Gastrocnemius medialis (tissue), 4 donors: ENCODE measurements around the gene SLC43A2. TPM values are rescaled to one million over a fixed set of nuclear protein-coding genes. Genes with fewer than 3 reads are reported as not detected.
A peak's percentile ranks its signal among the peaks of the same experiment; 100 is the strongest.

Experiments used
- ATAC-seq, 2 donors: fragments of 150-250 bp; one replicate each; pipeline ENCODE4 v1.9.1; 2016
- DNase-seq, 2 donors: peaks; one replicate each; pipeline ENCODE4 v3.0.0-alpha.2; 2019
- H3K27ac ChIP-seq, 4 donors: fragments of 200-600 bp; sonication (generic); 1 replicate in 1 of 4; 2 replicates in 3 of 4; pipeline ENCODE4 v1.5.1; 2016 to 2018; ENCODE audit warnings: mild to moderate bottlenecking in 2 of 4, moderate library complexity in 1 of 4
- H3K27me3 ChIP-seq, 3 donors: fragments of 200-600 bp; sonication (generic) in 2 of 3; 1 replicate in 1 of 3; 2 replicates in 2 of 3; pipeline versions ENCODE4 v1.5.1 to v1.6.0; 2016 to 2019; ENCODE audit warnings: mild to moderate bottlenecking in 1 of 3, moderate library complexity in 1 of 3
- H3K36me3 ChIP-seq, 2 donors: fragments of 200-600 bp; sonication (generic) in 1 of 2; one replicate each; pipeline ENCODE4 v1.5.1; 2017 to 2018
- H3K4me1 ChIP-seq, 2 donors: fragments of 200-600 bp; sonication (generic) in 1 of 2; one replicate each; pipeline ENCODE4 v1.5.1; 2016 to 2017; ENCODE audit warnings: mild to moderate bottlenecking in 2 of 2
- H3K4me3 ChIP-seq, 4 donors: fragments of 200-600 bp; sonication (generic) in 3 of 4; 1 replicate in 1 of 4; 2 replicates in 3 of 4; pipeline ENCODE4 v1.5.1; 2016 to 2019; ENCODE audit warnings: mild to moderate bottlenecking in 2 of 4
- H3K9me3 ChIP-seq, 3 donors: fragments of 200-600 bp; sonication (generic) in 2 of 3; 1 replicate in 1 of 3; 2 replicates in 2 of 3; pipeline ENCODE4 v1.5.1; 2016 to 2019
- CTCF ChIP-seq, 5 experiments: fragments of 450-650 bp in 3 of 5; fragments of 200-600 bp in 2 of 5; sonication (generic) in 2 of 5; IDR thresholded peaks in 4 of 5; conservative IDR thresholded peaks in 1 of 5; 1 replicate in 4 of 5; 2 replicates in 1 of 5; pipeline ENCODE4 v1.5.1; 2016 to 2019; ENCODE audit warnings: antibody characterized with exemption in 5 of 5, mild to moderate bottlenecking in 3 of 5, moderate library complexity in 3 of 5
- POLR2A ChIP-seq, 2 donors: fragments of 450-650 bp; IDR thresholded peaks; one replicate each; pipeline ENCODE4 v1.6.1; 2017; ENCODE audit warnings: antibody characterized with exemption in 2 of 2, mild to moderate bottlenecking in 2 of 2, moderate library complexity in 2 of 2
- in situ Hi-C, 4 donors: fragments of 200-750 bp; cut with MboI; loops; one replicate each; pipeline versions ENCODE4 v1.15.0 to v1.8.0; 2017; ENCODE audit warnings: low sequenced_read_pairs in 4 of 4
- intact Hi-C: fragments of 100-400 bp; cut with DNase I; formaldehyde crosslinking; loops from one replicate; pipeline ENCODE4 v1.15.1; 2023; ENCODE audit warnings: low total_unique reads
- total RNA-seq, 4 donors: library from RNA; depleted of rRNA; stranded (reverse); fragments of >200 nt; gene quantifications; one replicate each; pipeline versions ENCODE4 v1.1.0 to v1.2.3, GENCODE V29; 2016

The SLC43A2 gene
- total RNA-seq, 4 donors from 2014 or later, result 26.9 to 96.9 (median 55.2) TPM

GRCh38 chr17:1643293-1643998 lies 14.8 kb upstream of the SLC43A2 start:
- TF ChIP-seq CTCF (IDR thresholded peaks at IDR 0.05 in 4 of 5, conservative IDR thresholded peaks at IDR 0.05 in 1 of 5) (no peak), POLR2A (IDR thresholded peaks at IDR 0.05) (no peak)
- H3K27ac ChIP-seq, result peak overlapping the region; percentile 16 to 88 (median 78)
- ATAC-seq, result peak in 1 of 2 donors; percentile 10

GRCh38 chr17:1641065-1641403 lies 12.4 kb upstream of the SLC43A2 start:
- TF ChIP-seq POLR2A (IDR thresholded peaks at IDR 0.05) (no peak), CTCF (IDR thresholded peaks at IDR 0.05 in 4 of 5, conservative IDR thresholded peaks at IDR 0.05 in 1 of 5) (peak in 1 of 5 experiments; percentile 19)
- H3K36me3 ChIP-seq, result peaks cover 0 to 5% of the 10 kb centered on the region in 2 donors
- DNase-seq (no peak), ATAC-seq (no peak)
- in situ Hi-C loops, result loop anchor here in 2 of 4 donors (25.0 kb wide), 1 partner anchor 379 kb away; the partner anchor contains the start of gene BHLHA9 (in 2 of the 2)
- H3K9me3 ChIP-seq, result no peaks in the 10 kb centered on the region
- intact Hi-C loops, result loop anchor here (10.0 kb wide), 1 partner anchor 186 kb away; the partner anchor contains the start of gene CRK
- no peak overlapping the region for H3K4me3 ChIP-seq
- no peaks in the 10 kb centered on the region for H3K27me3 ChIP-seq
- H3K4me1 ChIP-seq, result peaks cover 13 to 15% of the 10 kb centered on the region in 2 donors
- no peak overlapping the region for H3K27ac ChIP-seq

More at GRCh38 chr17:1643293-1643998, 14.8 kb upstream of the SLC43A2 start:
- Histone ChIP-seq H3K36me3 (no peaks in the 10 kb centered on the region), H3K9me3 (no peaks in the 10 kb centered on the region), H3K27me3 (no peaks in the 10 kb centered on the region), H3K4me3 (peak overlapping the region; percentile 40 to 55 (median 45)), H3K4me1 (peaks cover 29 to 35% of the 10 kb centered on the region in 2 donors)
- peak in 1 of 2 donors; percentile 26 for DNase-seq
- intact Hi-C loops (loop anchor here (10.0 kb wide), 1 partner anchor 189 kb away; the partner anchor contains the start of gene CRK), in situ Hi-C loops (loop anchor here in 2 of 4 donors (25.0 kb wide), 1 partner anchor 381 kb away; the partner anchor contains the start of gene BHLHA9 (in 2 of the 2))

- Histone ChIP-seq H3K36me3 (peaks cover 0 to 7% of the 10 kb centered on the region in 2 donors), H3K9me3 (no peaks in the 10 kb centered on the region), H3K4me1 (peaks cover 13% of the 10 kb centered on the region in 2 donors), H3K27ac (no peak overlapping the region), H3K4me3 (no peak overlapping the region), H3K27me3 (no peaks in the 10 kb centered on the region)
- intact Hi-C loops, result loop anchor here (10.0 kb wide), 1 partner anchor 186 kb away; the partner anchor contains the start of gene CRK
- TF ChIP-seq CTCF (IDR thresholded peaks at IDR 0.05 in 4 of 5, conservative IDR thresholded peaks at IDR 0.05 in 1 of 5), result no peak
- TF ChIP-seq POLR2A (IDR thresholded peaks at IDR 0.05), result no peak
- ATAC-seq, result peak in 1 of 2 donors; percentile 23
- in situ Hi-C loops, result loop anchor here in 2 of 4 donors (25.0 kb wide), 1 partner anchor 378 kb away; the partner anchor contains the start of gene BHLHA9 (in 2 of the 2)
- peak in 1 of 2 donors; percentile 55 for DNase-seq
Observed at GRCh38 chr17:1640329-1641064, 11.9 kb upstream of the SLC43A2 start.

GRCh38 chr17:1639549-1640180 lies 11.0 kb upstream of the SLC43A2 start:
- Histone ChIP-seq H3K27me3 (no peaks in the 10 kb centered on the region), H3K36me3 (peaks cover 0 to 14% of the 10 kb centered on the region in 2 donors), H3K27ac (no peak overlapping the region), H3K9me3 (no peaks in the 10 kb centered on the region), H3K4me1 (peaks cover 13% of the 10 kb centered on the region in 2 donors), H3K4me3 (no peak overlapping the region)
- ATAC-seq, result no peak
- intact Hi-C loops (loop anchor here (10.0 kb wide), 1 partner anchor 185 kb away; the partner anchor contains the start of gene CRK), in situ Hi-C loops (loop anchor here in 3 of 4 donors (10.0 to 25.0 kb wide), 2 partner anchors 65 to 377 kb away; partner anchors contain the start of gene BHLHA9 (in 2 of the 3))
- no peak for DNase-seq
- no peak for TF ChIP-seq CTCF (IDR thresholded peaks at IDR 0.05 in 4 of 5, conservative IDR thresholded peaks at IDR 0.05 in 1 of 5)
- TF ChIP-seq POLR2A (IDR thresholded peaks at IDR 0.05), result no peak
